ENCODE data around the gene FSIP1. TPM values are rescaled to one million over a fixed set of nuclear protein-coding genes. Genes with fewer than 3 reads are reported as not detected.

Gene FSIP1
- total RNA-seq, 2 donors from 2014 or later, result 0.77 to 1.7 TPM

DNA sequence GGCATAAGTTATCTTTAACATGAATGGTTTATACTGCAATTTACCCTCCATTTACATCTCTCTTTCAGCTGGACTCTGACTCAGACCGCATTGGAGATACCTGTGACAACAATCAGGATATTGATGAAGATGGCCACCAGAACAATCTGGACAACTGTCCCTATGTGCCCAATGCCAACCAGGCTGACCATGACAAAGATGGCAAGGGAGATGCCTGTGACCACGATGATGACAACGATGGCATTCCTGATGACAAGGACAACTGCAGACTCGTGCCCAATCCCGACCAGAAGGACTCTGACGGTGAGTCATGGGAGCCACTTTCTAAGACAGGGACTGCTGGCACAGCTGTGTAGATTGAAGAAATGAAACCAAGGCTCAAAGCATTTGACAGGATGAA lies 190.1 kb downstream of the FSIP1 start:
- H3K27me3 ChIP-seq (ENCODE audit: control insufficient read depth, insufficient read depth, low read length, poor library complexity, severe bottlenecking), result no peaks in the 10 kb centered on the region
- H3K36me3 ChIP-seq (ENCODE audit: control insufficient read depth, insufficient read depth, low read length), result peaks cover 99% of the 10 kb centered on the region
- H3K9me3 Mint-ChIP-seq, result no peaks in the 10 kb centered on the region
- H3K36me3 Mint-ChIP-seq (ENCODE audit: low read depth), result peaks cover 31% of the 10 kb centered on the region
- no peaks in the 10 kb centered on the region for H3K4me1 ChIP-seq (ENCODE audit: control insufficient read depth, insufficient read depth, low read length)
- no peaks in the 10 kb centered on the region for H3K27me3 Mint-ChIP-seq (ENCODE audit: insufficient read depth)
- DNase-seq, result no peak
- H3K9me3 ChIP-seq (ENCODE audit: control insufficient read depth, low read length), result no peaks in the 10 kb centered on the region
- H3K9ac ChIP-seq (ENCODE audit: extremely low read depth, low read length, poor library complexity, severe bottlenecking), result no peak overlapping the region
- no peaks in the 10 kb centered on the region for H3K4me1 Mint-ChIP-seq
- no peak for TF ChIP-seq CTCF (conservative IDR thresholded peaks at IDR 0.05)
- H3K4me3 ChIP-seq (ENCODE audit: low read length), result no peak overlapping the region
- H3K27ac ChIP-seq (ENCODE audit: low read depth, low read length), result no peak overlapping the region
- 94 to 98% methylated on average over 6 of the region's 6 CpGs for WGBS, 2 experiments (ENCODE audit: insufficient coverage in 1 of 2, insufficient read length in 1 of 2)
- no peak overlapping the region for H3K4me3 Mint-ChIP-seq
- H3K27ac Mint-ChIP-seq, result no peak overlapping the region

GRCh38 chr15:39591896-39592315 lies 190.7 kb downstream of the FSIP1 start:
- TF ChIP-seq CTCF (conservative IDR thresholded peaks at IDR 0.05), result no peak
- Histone ChIP-seq H3K4me1 (ENCODE audit: control insufficient read depth, insufficient read depth, low read length) (no peaks in the 10 kb centered on the region), H3K36me3 (ENCODE audit: control insufficient read depth, insufficient read depth, low read length) (peaks cover 99% of the 10 kb centered on the region), H3K4me3 (ENCODE audit: low read length) (no peak overlapping the region), H3K9me3 (ENCODE audit: control insufficient read depth, low read length) (no peaks in the 10 kb centered on the region), H3K27me3 (ENCODE audit: control insufficient read depth, insufficient read depth, low read length, poor library complexity, severe bottlenecking) (no peaks in the 10 kb centered on the region), H3K9ac (ENCODE audit: extremely low read depth, low read length, poor library complexity, severe bottlenecking) (no peak overlapping the region), H3K27ac (ENCODE audit: low read depth, low read length) (no peak overlapping the region)
- no peaks in the 10 kb centered on the region for H3K4me1 Mint-ChIP-seq
- WGBS, 2 experiments (ENCODE audit: insufficient coverage in 1 of 2, insufficient read length in 1 of 2), result 100% methylated on average over 2 of the region's 2 CpGs; no CpG with 5 or more reads in 1 of the 2 experiments
- peaks cover 31% of the 10 kb centered on the region for H3K36me3 Mint-ChIP-seq (ENCODE audit: low read depth)
- no peak for DNase-seq
- no peak overlapping the region for H3K27ac Mint-ChIP-seq
- H3K9me3 Mint-ChIP-seq, result no peaks in the 10 kb centered on the region
- no peak overlapping the region for H3K4me3 Mint-ChIP-seq
- no peaks in the 10 kb centered on the region for H3K27me3 Mint-ChIP-seq (ENCODE audit: insufficient read depth)

DNA sequence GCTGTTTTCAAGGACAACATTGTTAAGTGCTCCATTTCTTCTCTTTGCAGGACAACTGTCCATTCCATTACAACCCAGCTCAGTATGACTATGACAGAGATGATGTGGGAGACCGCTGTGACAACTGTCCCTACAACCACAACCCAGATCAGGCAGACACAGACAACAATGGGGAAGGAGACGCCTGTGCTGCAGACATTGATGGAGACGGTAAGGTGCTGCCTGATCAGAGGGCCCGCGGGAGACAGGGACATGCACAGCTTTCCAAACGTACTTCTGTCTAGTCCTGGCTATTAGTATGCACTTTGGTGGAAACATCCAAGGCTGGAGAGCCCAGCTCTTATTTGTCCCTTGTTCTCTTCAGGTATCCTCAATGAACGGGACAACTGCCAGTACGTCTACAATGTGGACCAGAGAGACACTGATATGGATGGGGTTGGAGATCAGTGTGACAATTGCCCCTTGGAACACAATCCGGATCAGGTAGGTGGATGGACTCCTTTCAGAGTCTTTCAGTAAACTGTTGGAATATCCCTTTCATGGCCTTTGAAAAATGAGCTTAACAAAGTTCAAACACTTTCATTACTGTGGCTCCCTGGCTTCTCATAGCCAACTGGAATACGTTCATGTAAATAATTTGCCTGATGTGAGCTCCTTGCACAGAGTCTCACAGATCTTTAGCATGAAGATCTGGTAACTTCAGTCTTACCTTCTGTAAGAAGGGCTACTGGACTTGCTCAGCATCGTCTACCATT lies 191.3 kb downstream of the FSIP1 start:
- Histone ChIP-seq H3K4me3 (ENCODE audit: low read length) (no peak overlapping the region), H3K36me3 (ENCODE audit: control insufficient read depth, insufficient read depth, low read length) (peaks cover 99% of the 10 kb centered on the region), H3K9me3 (ENCODE audit: control insufficient read depth, low read length) (no peaks in the 10 kb centered on the region), H3K9ac (ENCODE audit: extremely low read depth, low read length, poor library complexity, severe bottlenecking) (no peak overlapping the region), H3K27ac (ENCODE audit: low read depth, low read length) (no peak overlapping the region), H3K27me3 (ENCODE audit: control insufficient read depth, insufficient read depth, low read length, poor library complexity, severe bottlenecking) (no peaks in the 10 kb centered on the region), H3K4me1 (ENCODE audit: control insufficient read depth, insufficient read depth, low read length) (no peaks in the 10 kb centered on the region)
- WGBS, 2 experiments (ENCODE audit: insufficient coverage in 1 of 2, insufficient read length in 1 of 2), result 92% methylated on average over 7 to 11 of the region's 11 CpGs
- no peaks in the 10 kb centered on the region for H3K4me1 Mint-ChIP-seq
- no peaks in the 10 kb centered on the region for H3K9me3 Mint-ChIP-seq
- no peak overlapping the region for H3K4me3 Mint-ChIP-seq
- H3K27me3 Mint-ChIP-seq (ENCODE audit: insufficient read depth), result no peaks in the 10 kb centered on the region
- no peak overlapping the region for H3K27ac Mint-ChIP-seq
- no peak for TF ChIP-seq CTCF (conservative IDR thresholded peaks at IDR 0.05)
- H3K36me3 Mint-ChIP-seq (ENCODE audit: low read depth), result peaks cover 35% of the 10 kb centered on the region
- DNase-seq, result no peak
